ENCODE measurements around the gene TNFAIP8L3. TPM values are rescaled to one million over a fixed set of nuclear protein-coding genes. Genes with fewer than 3 reads are reported as not detected.
"Not testable (repeated sequence)": the region's sequence is repeated elsewhere in the genome, so short reads cannot be mapped to it uniquely, and the experiment has no call there.

Gene TNFAIP8L3
- 1.0 TPM for polyA plus RNA-seq (2013, experiment 1 of 2; ENCODE audit: insufficient read length)
- polyA plus RNA-seq (2013, experiment 2 of 2; ENCODE audit: insufficient read length) = 2.1 TPM

DNA sequence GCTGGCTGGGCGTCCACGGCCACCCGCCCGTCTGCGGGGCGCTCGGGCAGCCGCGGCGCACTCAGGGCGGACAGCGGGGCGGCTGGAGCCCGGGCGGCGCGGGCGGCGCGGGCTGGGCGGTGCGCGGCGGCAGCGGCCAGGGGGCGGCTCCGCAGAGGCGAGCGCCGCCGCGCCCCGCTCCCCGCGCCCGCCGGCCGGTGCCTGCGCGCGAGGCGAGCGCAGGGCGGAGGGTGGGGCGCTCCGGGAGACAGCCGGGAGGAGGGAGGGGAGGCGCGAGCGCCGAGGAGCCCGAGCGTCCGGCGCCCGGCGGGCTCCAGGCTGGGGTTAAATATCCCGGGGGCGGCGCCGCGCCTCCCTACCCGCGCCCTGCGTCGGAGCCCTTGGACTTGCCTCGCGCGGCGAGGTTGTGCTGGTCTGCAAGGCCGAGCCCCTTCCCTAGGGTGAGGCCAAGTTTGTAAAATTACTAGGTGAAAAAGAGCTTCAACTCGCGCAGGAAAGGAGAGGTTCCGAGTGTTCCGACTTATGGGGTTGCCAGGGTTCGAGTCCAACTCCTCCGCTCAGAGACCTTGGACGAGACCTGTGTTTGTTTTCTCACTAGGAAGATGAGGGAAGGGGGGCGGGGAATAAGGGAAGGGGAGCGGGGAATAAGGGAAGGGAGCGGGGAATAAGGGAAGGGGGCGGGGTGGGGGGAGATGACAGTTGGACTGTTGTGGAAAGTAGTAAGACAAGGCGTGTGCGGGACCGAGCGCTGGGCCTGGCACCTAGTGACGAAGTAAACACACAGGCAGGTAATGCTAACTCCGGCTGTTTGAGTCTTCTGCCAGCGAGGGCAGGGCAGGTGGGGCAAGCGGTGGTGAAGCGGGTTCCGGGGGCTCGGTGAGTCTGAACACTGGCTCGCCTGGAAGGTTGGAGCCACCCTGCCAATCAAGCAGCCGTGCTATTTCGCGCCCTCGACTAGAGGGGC lies at the start of gene TNFAIP8L3:
TNFAIP8L3 (minus strand) TSS at position 301 of the 964 bp plus-strand sequence. CDS start 311 bp downstream, outside the sequence.
- no peak for DNase-seq

DNA sequence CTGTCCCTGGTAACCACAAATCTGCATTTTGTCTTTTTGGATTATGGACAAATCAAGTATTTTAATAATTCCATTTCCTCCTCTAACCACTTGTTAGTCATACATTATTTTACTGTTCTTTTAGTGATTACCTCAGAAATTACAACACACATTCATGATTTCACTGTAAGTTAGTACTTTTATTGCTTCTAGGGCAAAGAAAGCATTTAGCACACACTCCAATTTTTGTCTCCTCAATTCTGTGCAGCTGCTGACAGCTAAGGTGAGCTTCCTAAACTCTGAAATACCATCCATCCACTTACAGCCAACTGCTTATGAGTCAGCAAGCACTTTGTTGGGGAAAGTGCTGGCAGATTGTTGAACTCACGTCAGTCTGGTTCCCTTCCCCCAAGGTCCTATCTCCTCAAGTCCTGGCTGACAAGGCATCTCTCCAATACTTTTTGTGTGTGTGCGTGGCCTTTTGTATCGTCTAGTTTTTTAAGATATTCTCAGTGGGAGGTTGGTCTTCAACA lies 49.4 kb upstream of the TNFAIP8L3 start:
- DNase-seq = peak; percentile 56

DNA sequence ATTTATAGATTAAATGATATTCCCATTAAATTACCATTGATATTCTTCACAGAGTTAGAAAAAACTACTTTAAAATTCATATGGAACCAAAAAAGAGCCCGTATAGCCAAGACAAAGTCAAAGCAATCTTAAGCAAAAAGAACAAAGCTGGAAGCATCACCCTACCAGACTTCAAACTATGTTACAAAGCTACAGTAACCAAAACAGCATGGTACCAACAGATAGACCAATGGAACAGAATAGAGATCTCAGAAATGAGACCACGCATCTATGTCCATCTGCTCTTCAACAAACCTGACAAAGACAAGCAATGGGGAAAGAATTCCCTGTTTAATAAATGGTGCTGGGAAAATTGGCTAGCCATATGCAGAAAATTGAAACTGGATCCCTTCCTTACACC lies 45.6 kb upstream of the TNFAIP8L3 start:
- DNase-seq = not testable (repeated sequence)

DNA sequence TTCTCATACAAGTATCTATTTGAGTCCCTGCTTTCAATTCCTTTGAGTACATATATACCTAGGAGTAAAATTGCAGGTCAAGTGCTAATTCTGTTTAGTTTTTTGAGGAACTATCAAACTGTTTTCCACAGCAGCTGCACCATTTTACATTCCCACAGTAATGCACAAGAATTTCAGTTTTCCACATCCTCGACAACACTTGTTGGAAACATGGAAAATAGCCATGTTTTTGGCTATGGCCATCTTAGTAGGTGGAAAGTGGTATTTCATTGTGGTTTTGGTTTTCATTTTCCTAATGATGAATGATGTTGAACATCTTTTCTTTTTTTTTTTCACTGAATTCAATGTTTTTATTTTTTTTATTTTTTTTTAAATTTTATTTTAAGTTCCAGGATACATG lies 44.4 kb upstream of the TNFAIP8L3 start:
- no peak for DNase-seq

DNA sequence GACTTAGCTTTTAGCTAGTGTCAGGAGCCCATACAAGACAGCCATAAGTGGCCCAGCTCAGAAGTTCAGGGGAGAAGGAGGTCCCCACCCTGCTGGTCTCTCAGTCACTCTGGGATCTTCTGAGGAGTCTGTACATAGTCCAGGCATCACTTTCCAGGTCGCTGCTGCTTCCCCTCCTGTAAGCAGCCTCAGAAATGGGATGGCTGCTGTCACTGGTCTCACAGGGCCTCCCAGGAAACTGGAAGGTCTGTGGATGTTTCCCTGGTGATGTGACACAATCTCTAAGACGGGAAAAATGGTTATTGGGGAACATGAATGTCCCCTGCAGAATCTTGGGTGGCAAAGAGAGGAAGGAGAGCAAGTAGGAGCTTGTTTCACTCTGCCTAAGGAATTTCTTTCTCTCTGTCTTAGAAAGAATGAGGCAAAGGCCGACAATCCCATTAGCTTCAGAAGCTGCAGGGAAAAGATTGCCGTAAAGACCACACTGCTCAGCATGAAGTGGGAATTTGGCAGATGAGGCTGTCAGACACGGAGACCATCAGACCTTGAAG lies 43.2 kb upstream of the TNFAIP8L3 start:
- no peak for DNase-seq

DNA sequence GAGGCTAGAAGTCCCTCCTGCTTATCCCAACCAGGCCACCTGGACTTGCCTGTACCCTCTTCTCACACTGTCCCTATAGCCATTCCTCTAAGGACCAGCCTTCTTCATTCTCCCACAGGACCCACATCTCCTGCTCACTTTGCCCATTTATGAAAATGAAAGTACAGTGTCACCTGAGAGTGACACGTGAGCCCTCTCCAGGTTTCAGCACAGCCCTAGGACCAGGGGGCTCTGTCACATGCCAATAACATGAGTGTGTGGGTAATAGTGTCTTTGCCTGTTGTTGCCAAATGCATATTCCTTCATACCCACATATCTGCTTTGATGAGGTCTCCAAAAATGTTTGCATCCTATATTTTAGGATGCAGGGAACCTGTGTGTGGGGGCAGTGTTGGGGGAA lies 42.3 kb upstream of the TNFAIP8L3 start:
- no peak for DNase-seq

DNA sequence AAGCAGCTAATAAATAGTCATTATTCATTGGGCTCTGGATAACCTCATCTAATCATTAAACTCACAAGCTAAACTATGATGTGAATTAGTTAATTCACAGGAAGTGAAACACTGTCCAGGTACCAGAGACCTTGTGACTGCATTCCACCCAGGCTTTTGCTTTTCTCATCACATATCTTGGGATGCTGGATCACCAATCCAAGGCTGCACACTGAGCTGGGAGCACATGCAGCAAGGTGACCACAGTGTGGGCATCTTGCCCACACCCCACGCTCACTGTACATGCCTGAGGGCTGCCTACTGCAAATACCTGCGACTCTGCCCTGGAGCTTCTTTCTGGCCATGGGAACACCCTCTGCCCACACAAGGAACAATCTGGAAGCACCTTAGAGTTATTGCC lies 40.6 kb upstream of the TNFAIP8L3 start:
- DNase-seq = no peak

DNA sequence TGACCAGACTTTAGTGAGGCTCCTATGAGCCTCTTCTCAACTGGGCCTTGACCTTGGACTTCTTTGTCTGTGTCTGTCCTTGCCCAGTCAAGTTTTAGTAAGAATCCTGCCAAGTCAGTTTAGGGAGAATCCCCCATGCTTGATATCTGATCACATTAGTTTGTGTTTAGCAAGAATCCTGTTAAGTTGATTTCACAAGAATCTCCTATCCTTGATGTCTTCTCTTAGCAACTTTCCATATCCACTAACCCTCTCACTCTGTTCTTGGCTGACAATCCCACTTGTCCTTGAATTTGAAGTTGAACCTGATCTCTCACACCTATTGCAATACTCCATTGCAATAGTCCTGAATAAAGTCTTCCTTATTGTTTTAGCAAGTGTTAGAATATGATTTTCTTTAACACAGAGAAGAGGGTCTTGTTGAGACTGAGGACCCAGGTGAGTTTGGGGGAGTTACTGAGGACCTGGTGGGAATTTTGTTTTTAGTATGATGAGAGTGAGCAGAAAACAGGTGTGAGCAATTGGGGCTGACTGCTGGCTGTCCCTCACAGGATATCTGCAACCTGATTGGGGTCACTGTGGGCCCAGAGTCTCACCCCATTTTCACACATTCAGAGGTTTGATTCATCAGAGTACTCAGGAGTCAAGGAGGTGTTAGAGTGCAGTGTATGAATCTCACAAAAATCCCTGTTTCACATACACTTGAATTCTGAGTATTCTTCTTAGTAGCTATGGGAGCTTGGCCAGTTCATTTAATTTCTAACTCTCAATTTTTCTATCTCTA lies 39.9 kb upstream of the TNFAIP8L3 start:
- no peak for DNase-seq

DNA sequence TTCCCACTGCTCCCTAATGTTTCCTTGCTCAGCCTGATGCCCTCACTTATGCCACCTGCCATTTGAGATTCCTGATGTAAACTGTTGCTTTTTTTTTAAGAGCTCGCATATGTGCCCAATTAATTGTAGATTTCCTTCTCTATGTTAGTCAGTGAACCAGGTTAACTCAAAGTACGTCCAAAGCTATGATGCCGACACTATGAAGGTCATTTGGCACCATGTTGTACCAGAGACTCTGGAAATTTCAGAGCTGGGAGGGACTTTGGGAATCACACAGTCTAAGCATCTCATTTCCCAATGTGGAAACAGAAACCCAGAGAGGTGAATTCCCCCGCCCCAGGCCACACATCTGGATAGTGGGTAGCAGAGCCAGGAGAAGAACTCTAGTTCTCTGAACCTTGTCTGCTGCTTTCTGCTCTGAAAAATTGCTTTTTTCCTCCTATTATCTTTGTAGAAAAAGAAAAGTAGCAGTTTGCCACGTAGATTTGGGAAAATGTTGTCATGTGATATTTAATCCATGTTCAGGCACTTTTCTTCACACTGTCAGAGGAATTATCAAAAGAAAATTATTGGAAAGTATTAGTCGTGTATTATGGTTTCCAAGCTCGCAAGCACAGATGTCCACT lies 38.5 kb upstream of the TNFAIP8L3 start:
- DNase-seq = no peak

DNA sequence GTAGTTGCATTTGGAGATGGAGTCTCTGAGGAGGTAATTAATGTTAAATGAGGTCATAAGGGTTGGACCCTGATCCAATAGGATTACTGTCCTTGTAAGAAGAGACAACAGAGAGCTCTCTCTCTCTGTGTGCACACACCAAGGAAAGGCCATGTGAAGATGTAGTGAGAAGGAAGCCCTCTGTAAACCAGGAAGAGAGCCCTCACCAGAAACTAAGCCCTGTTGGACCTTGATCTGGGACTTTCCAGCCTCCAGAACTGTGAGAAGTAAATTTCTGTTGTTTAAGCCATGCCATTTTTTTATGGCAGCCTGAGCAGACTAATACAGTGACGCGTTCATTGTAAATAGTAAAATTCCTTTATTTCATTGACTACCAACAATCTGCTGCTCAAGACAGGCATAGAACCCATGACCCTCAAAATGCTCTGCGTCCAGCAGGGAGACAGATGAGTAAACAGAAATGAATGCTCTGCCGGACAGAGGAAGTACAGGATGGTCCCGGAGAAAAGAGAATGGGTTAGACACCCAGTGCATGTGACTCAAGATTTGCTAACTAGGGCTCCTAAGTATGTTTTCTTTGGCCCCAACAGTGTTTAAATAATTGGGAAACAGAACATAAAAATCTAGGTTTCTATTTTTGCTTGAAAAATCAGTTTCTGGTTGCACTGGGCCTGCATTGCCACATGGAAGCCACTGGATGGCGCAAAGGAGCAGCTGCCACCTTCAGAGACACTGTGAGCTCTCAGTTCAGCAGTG lies 37.9 kb upstream of the TNFAIP8L3 start:
- DNase-seq = peak; percentile 97

DNA sequence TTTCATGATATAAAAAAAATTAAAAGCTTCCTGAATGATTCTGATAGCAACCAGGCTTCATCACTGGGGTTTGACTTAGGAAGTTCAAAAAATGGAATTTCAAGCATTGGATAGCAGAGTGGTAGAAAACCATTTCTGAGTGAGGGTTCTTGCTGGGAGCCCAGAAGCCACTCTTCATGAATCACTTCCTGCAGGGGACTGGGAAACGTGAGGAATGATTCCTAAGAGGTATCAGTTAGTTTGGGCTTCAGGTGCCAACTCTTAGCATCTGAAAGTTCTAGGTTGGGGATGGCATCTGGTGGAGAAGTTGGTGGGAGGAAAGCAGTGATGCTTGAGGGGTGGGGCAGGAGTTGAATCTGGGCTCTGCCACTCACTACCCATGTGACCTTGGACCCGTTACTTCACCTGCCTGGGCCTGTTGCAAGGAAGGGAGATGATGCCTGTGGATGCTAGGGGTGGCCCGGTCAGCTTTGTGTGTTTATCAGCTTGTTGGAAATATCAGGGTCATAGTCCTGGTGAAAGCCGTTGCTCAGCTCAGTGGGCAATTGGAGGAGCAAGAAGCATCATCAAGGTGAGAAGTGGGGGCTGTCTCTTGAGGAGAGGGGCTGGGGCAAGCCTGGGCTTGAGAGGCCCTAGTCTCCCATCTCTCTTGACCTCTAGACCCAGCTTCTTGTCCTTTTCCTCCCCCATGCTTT lies 37.0 kb upstream of the TNFAIP8L3 start:
- DNase-seq = peak; percentile 31

DNA sequence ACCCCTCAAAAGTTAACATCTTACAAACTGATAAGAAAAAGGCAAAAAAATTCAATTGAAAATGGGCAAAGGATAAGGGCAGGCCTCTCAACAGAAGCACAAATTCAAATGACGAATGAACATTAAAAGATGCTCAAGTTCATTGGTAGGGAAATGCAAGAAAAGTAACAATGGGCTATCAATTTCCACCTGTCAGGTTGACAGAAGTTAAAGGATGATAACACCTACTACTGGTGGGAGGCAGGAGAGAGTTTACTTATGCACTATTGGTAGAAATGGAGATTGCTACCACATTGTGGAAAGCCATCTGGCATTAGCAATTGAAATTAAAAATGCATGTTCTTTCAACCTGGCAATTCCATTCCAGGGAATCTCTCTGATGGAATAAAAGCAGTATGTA lies 35.6 kb upstream of the TNFAIP8L3 start:
- no peak for DNase-seq

DNA sequence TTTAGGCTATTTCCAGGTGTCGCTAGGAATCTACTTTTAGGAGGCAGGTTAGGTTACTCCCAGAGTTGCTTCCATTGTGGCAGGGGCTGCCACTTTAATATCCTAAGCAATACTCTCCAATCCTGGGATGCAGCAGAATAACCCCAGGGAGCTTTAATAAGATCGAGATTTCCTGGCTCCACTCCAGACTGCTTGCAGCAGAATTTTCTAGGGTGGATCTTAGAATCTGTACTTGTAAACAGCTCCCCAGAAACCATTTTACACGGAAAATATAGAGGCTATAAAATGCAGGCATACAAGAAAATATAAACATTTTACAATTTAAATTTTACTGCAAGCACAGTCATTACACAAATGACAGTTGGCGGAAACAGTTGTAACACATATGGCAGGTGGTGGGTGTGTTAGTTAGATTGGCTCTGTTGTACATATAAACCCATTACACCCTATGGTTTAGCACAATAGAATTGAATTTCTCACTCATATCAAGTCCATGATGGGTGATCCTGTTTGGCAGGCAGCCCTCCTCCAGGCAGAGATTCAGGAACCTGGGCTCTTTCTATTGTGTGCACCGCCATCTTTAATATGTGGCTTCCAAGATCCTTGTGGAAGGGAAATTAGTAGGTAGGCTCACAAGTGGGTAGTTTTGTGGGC lies 35.0 kb upstream of the TNFAIP8L3 start:
- DNase-seq = no peak

DNA sequence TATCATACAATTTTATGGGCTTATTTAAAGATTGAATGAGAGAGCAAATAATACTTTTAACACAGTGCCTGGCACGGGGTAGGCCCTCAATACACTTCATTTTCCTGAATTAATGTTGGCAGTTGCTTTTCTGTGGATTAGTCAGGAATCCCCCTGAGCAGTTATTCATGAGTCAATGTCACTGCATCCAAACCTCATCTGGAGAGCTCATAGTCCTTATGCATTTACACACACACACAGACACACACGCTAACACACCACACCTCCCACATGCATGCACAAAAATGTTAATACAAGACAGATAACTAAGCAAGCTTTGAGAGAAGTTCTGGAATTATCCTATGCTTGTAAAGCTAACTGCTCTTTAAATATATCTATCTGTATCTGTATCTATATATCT lies 34.0 kb upstream of the TNFAIP8L3 start:
- peak; percentile 31 for DNase-seq

DNA sequence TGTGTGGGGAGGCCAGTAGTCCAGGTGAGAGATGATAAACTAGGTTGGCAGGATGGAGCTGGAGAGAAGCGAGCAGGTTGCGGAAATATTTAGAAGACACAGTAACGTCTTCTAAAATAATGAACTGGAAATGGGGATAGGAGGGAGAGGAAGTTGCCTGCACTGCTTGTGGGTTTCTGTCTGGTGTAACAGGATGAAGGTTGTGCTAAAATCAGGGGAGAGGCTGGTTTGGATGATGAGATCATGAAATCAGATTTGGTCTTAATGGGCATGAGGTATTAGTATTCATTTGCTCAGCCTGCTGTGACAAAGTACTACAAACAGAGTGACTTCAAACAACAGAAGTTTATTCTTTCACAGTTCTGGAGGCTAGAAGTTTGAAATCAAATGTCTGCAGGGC lies 32.1 kb upstream of the TNFAIP8L3 start:
- DNase-seq = no peak

DNA sequence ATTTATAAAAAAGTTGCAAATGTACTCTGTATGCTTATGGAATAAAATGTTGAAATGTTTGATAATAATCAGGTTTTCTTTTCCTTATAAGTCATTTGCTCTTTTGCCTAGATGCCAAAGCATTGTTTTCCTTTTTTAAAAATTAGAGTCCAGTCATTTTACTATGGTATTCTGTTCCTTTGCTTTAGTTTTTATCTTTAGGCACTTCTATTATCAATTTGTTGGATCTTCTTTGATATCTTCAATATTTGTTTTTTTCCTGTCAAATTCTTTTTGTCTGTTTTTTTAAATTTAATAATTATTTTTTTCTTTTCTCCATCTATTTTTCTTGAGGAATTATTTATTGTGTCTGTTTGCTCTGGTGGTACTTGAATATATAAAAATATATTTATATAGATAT lies 28.3 kb upstream of the TNFAIP8L3 start:
- DNase-seq = not testable (repeated sequence)

DNA sequence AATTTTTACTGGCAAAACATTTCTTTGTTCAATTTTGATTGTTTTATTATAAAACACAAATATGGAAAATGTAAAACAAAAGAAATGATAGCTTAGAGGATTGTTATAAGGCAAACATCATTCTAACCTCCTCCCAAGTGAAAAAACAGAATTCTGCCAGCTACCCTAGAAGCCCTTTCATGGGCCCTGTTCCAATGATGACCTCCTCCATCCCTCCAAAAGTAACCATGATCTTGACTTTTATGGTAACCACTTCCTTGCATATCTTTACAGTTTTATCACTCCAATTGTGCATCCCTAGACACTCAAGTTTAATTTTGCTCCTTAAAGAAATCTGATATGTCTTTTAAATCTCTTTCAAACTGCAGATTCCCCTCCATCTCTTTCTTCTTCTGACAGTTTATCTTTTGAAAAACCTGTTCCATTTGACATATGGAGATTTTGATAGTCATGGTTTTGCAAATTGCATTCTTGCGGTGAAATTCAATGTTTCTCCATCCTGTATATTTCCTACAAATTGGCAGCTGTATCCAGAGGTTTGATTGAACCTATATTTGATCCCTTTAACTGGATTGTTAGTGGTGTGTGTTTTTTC lies 27.0 kb upstream of the TNFAIP8L3 start:
- no peak for DNase-seq

DNA sequence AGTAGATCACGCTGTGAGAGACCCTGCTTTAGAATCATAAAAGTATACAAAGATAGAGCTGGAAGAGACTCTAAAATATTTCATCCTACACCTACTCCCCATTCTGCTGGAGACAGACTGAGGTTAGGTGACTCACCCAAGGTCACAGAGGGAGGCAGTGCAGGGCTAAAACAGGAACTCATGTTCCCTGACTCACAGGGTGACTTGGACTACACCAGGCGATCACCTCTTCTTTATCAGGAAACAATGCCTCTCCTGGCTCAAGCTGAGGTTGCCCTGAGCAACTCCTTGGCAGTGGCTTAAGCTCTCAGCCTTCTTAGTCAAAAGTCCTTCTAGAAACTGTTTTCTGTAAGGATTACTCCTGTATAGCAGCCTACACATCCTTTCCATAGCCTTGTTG lies 26.4 kb upstream of the TNFAIP8L3 start:
- peak; percentile 87 for DNase-seq

DNA sequence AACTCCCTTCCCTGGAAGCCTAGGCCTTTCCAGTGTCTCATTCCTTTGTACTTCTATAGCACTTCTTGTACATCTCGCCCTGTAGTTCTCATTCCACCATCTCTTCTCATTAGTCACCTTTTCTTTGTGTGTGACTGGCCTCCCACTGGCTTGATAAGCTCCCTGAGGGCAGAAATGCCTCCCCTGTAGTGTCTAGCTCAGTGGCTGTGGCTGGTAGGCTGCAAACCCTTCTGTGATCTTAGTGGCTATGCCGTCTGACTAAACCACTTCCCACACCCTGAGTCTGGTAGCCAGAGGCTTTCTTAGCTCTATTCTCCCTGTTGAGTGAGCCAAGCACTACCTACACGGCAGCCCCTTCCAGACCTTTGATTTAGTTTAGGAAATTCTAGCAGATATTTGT lies 24.4 kb upstream of the TNFAIP8L3 start:
- no peak for DNase-seq

DNA sequence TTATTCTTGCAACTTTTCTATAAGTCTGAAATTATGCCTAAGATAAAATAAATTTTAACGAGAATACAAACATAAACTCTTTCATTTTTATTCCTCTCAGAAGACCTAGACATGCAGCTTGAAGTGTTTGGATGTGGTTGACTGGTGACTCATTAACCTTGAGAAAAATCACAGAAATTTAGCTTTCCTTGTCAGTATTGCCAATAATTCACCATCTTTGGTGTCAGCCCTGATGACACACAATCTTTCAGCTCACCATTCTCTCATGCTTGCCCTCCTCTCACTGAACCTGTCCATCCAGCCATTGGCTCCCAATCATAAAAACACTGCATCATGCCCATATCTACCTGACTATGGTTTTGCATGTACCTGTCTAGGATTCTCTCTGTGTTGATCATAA lies 22.6 kb upstream of the TNFAIP8L3 start:
- peak; percentile 42 for DNase-seq
